ENCODE data around the gene CREBBP. TPM values are rescaled to one million over a fixed set of nuclear protein-coding genes. Genes with fewer than 3 reads are reported as not detected.

The CREBBP gene
- total and polyA plus RNA-seq, 2 donors from 2014 or later: 5.9 to 74.6 TPM

GRCh38 chr16:3868967-3869366 lies 11.5 kb downstream of the CREBBP start:
- no peak overlapping the region for H3K9ac ChIP-seq (ENCODE audit: low read length in 3 of 3)
- DNase-seq (no peak), FAIRE-seq (no peak)
- TF ChIP-seq CTCF (IDR thresholded peaks at IDR 0.05; ENCODE audit: borderline replicate concordance, extremely low read depth, insufficient read depth): no peak
- H3K4me1 ChIP-seq (ENCODE audit: control insufficient read depth in 2 of 3, insufficient read depth in 2 of 3, low read depth in 1 of 3, low read length in 3 of 3): peaks cover 0 to 38% (median 26%) of the 10 kb centered on the region in 3 donors
- H3K27ac ChIP-seq (ENCODE audit: low read depth in 2 of 2, low read length in 2 of 2): no peak overlapping the region
- H3K27me3 ChIP-seq (ENCODE audit: control insufficient read depth, insufficient read depth, low read length): no peaks in the 10 kb centered on the region
- H3K36me3 ChIP-seq (ENCODE audit: control insufficient read depth in 2 of 3, insufficient read depth in 3 of 3, low read length in 3 of 3): no peaks in the 10 kb centered on the region
- intact Hi-C loops (cut with DNase I): no loop called here
- H3K4me3 ChIP-seq (ENCODE audit: low read length in 3 of 3): no peak overlapping the region
- H3K9me3 ChIP-seq (ENCODE audit: control insufficient read depth in 2 of 3, insufficient read depth in 1 of 3, low read length in 3 of 3): no peaks in the 10 kb centered on the region

GRCh38 chr16:3868556-3868955 lies 12.0 kb downstream of the CREBBP start:
- Histone ChIP-seq H3K36me3 (ENCODE audit: control insufficient read depth in 2 of 3, insufficient read depth in 3 of 3, low read length in 3 of 3) (no peaks in the 10 kb centered on the region), H3K4me3 (ENCODE audit: low read length in 3 of 3) (no peak overlapping the region), H3K4me1 (ENCODE audit: control insufficient read depth in 2 of 3, insufficient read depth in 2 of 3, low read depth in 1 of 3, low read length in 3 of 3) (peaks cover 0 to 34% (median 27%) of the 10 kb centered on the region in 3 donors), H3K9ac (ENCODE audit: low read length in 3 of 3) (no peak overlapping the region), H3K27ac (ENCODE audit: low read depth in 2 of 2, low read length in 2 of 2) (no peak overlapping the region), H3K27me3 (ENCODE audit: control insufficient read depth, insufficient read depth, low read length) (no peaks in the 10 kb centered on the region), H3K9me3 (ENCODE audit: control insufficient read depth in 2 of 3, insufficient read depth in 1 of 3, low read length in 3 of 3) (no peaks in the 10 kb centered on the region)
- no peak for TF ChIP-seq CTCF (IDR thresholded peaks at IDR 0.05; ENCODE audit: borderline replicate concordance, extremely low read depth, insufficient read depth)
- no peak for DNase-seq
- no peak for FAIRE-seq
- intact Hi-C loops (cut with DNase I): no loop called here

GRCh38 chr16:3866703-3867431 lies 13.6 kb downstream of the CREBBP start:
- Histone ChIP-seq H3K4me1 (ENCODE audit: control insufficient read depth in 2 of 3, insufficient read depth in 2 of 3, low read depth in 1 of 3, low read length in 3 of 3) (peaks cover 0 to 19% (median 17%) of the 10 kb centered on the region in 3 donors), H3K9ac (ENCODE audit: low read length in 3 of 3) (no peak overlapping the region), H3K9me3 (ENCODE audit: control insufficient read depth in 2 of 3, insufficient read depth in 1 of 3, low read length in 3 of 3) (no peaks in the 10 kb centered on the region), H3K27ac (ENCODE audit: low read depth in 2 of 2, low read length in 2 of 2) (no peak overlapping the region), H3K27me3 (ENCODE audit: control insufficient read depth, insufficient read depth, low read length) (no peaks in the 10 kb centered on the region), H3K36me3 (ENCODE audit: control insufficient read depth in 2 of 3, insufficient read depth in 3 of 3, low read length in 3 of 3) (no peaks in the 10 kb centered on the region), H3K4me3 (ENCODE audit: low read length in 3 of 3) (no peak overlapping the region)
- DNase-seq: no peak
- FAIRE-seq: no peak
- no peak for TF ChIP-seq CTCF (IDR thresholded peaks at IDR 0.05; ENCODE audit: borderline replicate concordance, extremely low read depth, insufficient read depth)
- intact Hi-C loops (cut with DNase I): no loop called here

Measured in kidney (tissue), 14 donors.